ENCODE results near the gene POLR3B.

Gene POLR3B

GRCh38 chr12:106521901-106522300, 164.4 kb downstream of the POLR3B start:
- no peak overlapping the region for H3K27ac ChIP-seq
- no peaks in the 10 kb centered on the region for H3K4me1 ChIP-seq
- no peaks in the 10 kb centered on the region for H3K9me3 ChIP-seq (ENCODE audit: control insufficient read depth, low read length)
- H3K4me3 ChIP-seq (ENCODE audit: low read depth, low read length), result no peak overlapping the region
- H3K36me3 ChIP-seq (ENCODE audit: control insufficient read depth, insufficient read depth, low read length), result no peaks in the 10 kb centered on the region
- H3K4me2 ChIP-seq (ENCODE audit: low read length), result no peak overlapping the region
- no peak overlapping the region for H2AFZ ChIP-seq
- H3K27me3 ChIP-seq (ENCODE audit: control insufficient read depth, insufficient read depth, low read length), result no peaks in the 10 kb centered on the region
- no peak for TF ChIP-seq CTCF (IDR thresholded peaks at IDR 0.05)
- H3K9ac ChIP-seq, result no peak overlapping the region
- H3K79me2 ChIP-seq, result no peaks in the 10 kb centered on the region

- Histone ChIP-seq H3K9ac (no peak overlapping the region), H2AFZ (no peak overlapping the region), H3K79me2 (no peaks in the 10 kb centered on the region), H3K27ac (no peak overlapping the region), H3K27me3 (ENCODE audit: control insufficient read depth, insufficient read depth, low read length) (no peaks in the 10 kb centered on the region), H3K36me3 (ENCODE audit: control insufficient read depth, insufficient read depth, low read length) (no peaks in the 10 kb centered on the region), H3K9me3 (ENCODE audit: control insufficient read depth, low read length) (no peaks in the 10 kb centered on the region), H3K4me1 (no peaks in the 10 kb centered on the region), H3K4me2 (ENCODE audit: low read length) (no peak overlapping the region), H3K4me3 (ENCODE audit: low read depth, low read length) (no peak overlapping the region)
- no peak for TF ChIP-seq CTCF (IDR thresholded peaks at IDR 0.05)
Measured at GRCh38 chr12:106522708-106523107, 165.2 kb downstream of the POLR3B start.

GRCh38 chr12:106527356-106527755, 169.8 kb downstream of the POLR3B start:
- no peaks in the 10 kb centered on the region for H3K9me3 ChIP-seq (ENCODE audit: control insufficient read depth, low read length)
- H3K4me1 ChIP-seq, result no peaks in the 10 kb centered on the region
- no peak overlapping the region for H3K4me3 ChIP-seq (ENCODE audit: low read depth, low read length)
- H3K9ac ChIP-seq, result no peak overlapping the region
- no peak overlapping the region for H3K27ac ChIP-seq
- no peaks in the 10 kb centered on the region for H3K79me2 ChIP-seq
- H3K36me3 ChIP-seq (ENCODE audit: control insufficient read depth, insufficient read depth, low read length), result no peaks in the 10 kb centered on the region
- H3K4me2 ChIP-seq (ENCODE audit: low read length), result no peak overlapping the region
- no peaks in the 10 kb centered on the region for H3K27me3 ChIP-seq (ENCODE audit: control insufficient read depth, insufficient read depth, low read length)
- H2AFZ ChIP-seq, result no peak overlapping the region
- TF ChIP-seq CTCF (IDR thresholded peaks at IDR 0.05), result no peak

GRCh38 chr12:106541201-106541600, 183.7 kb downstream of the POLR3B start:
- H3K9ac ChIP-seq, result no peak overlapping the region
- no peaks in the 10 kb centered on the region for H3K27me3 ChIP-seq (ENCODE audit: control insufficient read depth, insufficient read depth, low read length)
- H3K4me1 ChIP-seq, result no peaks in the 10 kb centered on the region
- H3K36me3 ChIP-seq (ENCODE audit: control insufficient read depth, insufficient read depth, low read length), result no peaks in the 10 kb centered on the region
- no peak for TF ChIP-seq CTCF (IDR thresholded peaks at IDR 0.05)
- no peak overlapping the region for H3K4me2 ChIP-seq (ENCODE audit: low read length)
- no peaks in the 10 kb centered on the region for H3K79me2 ChIP-seq
- H3K9me3 ChIP-seq (ENCODE audit: control insufficient read depth, low read length), result no peaks in the 10 kb centered on the region
- no peak overlapping the region for H3K27ac ChIP-seq
- H3K4me3 ChIP-seq (ENCODE audit: low read depth, low read length), result no peak overlapping the region
- no peak overlapping the region for H2AFZ ChIP-seq

GRCh38 chr12:106551410-106551809, 193.9 kb downstream of the POLR3B start:
- Histone ChIP-seq H2AFZ (no peak overlapping the region), H3K9me3 (ENCODE audit: control insufficient read depth, low read length) (no peaks in the 10 kb centered on the region), H3K9ac (no peak overlapping the region), H3K27me3 (ENCODE audit: control insufficient read depth, insufficient read depth, low read length) (no peaks in the 10 kb centered on the region), H3K4me1 (no peaks in the 10 kb centered on the region), H3K4me3 (ENCODE audit: low read depth, low read length) (no peak overlapping the region), H3K36me3 (ENCODE audit: control insufficient read depth, insufficient read depth, low read length) (no peaks in the 10 kb centered on the region), H3K27ac (no peak overlapping the region), H3K79me2 (no peaks in the 10 kb centered on the region), H3K4me2 (ENCODE audit: low read length) (no peak overlapping the region)
- no peak for TF ChIP-seq CTCF (IDR thresholded peaks at IDR 0.05)

Data from parathyroid adenoma (tissue), 2 donors.